ENCODE measurements around the gene GGT7. TPM values are rescaled to one million over a fixed set of nuclear protein-coding genes. Genes with fewer than 3 reads are reported as not detected.

Gene GGT7
- total RNA-seq, 1 experiment from 2014 or later = 27.7 TPM

GRCh38 chr20:34883809-34884208, 11.2 kb upstream of the GGT7 start:
- TF ChIP-seq, protein P1, sequence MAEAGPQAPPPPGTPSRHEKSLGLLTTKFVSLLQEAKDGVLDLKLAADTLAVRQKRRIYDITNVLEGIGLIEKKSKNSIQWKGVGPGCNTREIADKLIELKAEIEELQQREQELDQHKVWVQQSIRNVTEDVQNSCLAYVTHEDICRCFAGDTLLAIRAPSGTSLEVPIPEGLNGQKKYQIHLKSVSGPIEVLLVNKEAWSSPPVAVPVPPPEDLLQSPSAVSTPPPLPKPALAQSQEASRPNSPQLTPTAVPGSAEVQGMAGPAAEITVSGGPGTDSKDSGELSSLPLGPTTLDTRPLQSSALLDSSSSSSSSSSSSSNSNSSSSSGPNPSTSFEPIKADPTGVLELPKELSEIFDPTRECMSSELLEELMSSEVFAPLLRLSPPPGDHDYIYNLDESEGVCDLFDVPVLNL (CRISPR knock-in tag; IDR thresholded peaks at IDR 0.05; ENCODE audit: borderline replicate concordance, low read depth) = no peak
- TF ChIP-seq, protein P2, sequence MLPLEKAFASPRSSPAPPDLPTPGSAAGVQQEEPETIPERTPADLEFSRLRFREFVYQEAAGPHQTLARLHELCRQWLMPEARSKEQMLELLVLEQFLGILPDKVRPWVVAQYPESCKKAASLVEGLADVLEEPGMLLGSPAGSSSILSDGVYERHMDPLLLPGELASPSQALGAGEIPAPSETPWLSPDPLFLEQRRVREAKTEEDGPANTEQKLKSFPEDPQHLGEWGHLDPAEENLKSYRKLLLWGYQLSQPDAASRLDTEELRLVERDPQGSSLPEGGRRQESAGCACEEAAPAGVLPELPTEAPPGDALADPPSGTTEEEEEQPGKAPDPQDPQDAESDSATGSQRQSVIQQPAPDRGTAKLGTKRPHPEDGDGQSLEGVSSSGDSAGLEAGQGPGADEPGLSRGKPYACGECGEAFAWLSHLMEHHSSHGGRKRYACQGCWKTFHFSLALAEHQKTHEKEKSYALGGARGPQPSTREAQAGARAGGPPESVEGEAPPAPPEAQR (CRISPR knock-in tag; IDR thresholded peaks at IDR 0.05) = no peak
- TF ChIP-seq FOXP1 (CRISPR knock-in tag; IDR thresholded peaks at IDR 0.05; ENCODE audit: borderline replicate concordance) (no peak), ZNF317 (CRISPR knock-in tag; IDR thresholded peaks at IDR 0.05; ENCODE audit: borderline replicate concordance, low read depth) (no peak), MYBL2 (CRISPR knock-in tag; IDR thresholded peaks at IDR 0.05) (no peak), ZBTB21 (CRISPR knock-in tag; IDR thresholded peaks at IDR 0.05; ENCODE audit: borderline replicate concordance) (no peak), GABPB1 (CRISPR knock-in tag; IDR thresholded peaks at IDR 0.05) (no peak), TCF7 (CRISPR knock-in tag; IDR thresholded peaks at IDR 0.05; ENCODE audit: low read depth) (no peak), SMAD4 (CRISPR knock-in tag; IDR thresholded peaks at IDR 0.05) (no peak), SMAD3 (CRISPR knock-in tag; IDR thresholded peaks at IDR 0.05; ENCODE audit: borderline replicate concordance) (no peak), ATF6 (CRISPR knock-in tag; IDR thresholded peaks at IDR 0.05) (no peak), NR1H2 (CRISPR knock-in tag; IDR thresholded peaks at IDR 0.05) (no peak), ZNF532 (CRISPR knock-in tag; IDR thresholded peaks at IDR 0.05; ENCODE audit: borderline replicate concordance) (no peak), CREM (CRISPR knock-in tag; IDR thresholded peaks at IDR 0.05) (no peak)
- TF ChIP-seq, protein P3, sequence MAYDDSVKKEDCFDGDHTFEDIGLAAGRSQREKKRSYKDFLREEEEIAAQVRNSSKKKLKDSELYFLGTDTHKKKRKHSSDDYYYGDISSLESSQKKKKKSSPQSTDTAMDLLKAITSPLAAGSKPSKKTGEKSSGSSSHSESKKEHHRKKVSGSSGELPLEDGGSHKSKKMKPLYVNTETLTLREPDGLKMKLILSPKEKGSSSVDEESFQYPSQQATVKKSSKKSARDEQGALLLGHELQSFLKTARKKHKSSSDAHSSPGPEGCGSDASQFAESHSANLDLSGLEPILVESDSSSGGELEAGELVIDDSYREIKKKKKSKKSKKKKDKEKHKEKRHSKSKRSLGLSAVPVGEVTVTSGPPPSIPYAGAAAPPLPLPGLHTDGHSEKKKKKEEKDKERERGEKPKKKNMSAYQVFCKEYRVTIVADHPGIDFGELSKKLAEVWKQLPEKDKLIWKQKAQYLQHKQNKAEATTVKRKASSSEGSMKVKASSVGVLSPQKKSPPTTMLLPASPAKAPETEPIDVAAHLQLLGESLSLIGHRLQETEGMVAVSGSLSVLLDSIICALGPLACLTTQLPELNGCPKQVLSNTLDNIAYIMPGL (CRISPR knock-in tag; IDR thresholded peaks at IDR 0.05) = no peak
- TF ChIP-seq, protein P4, sequence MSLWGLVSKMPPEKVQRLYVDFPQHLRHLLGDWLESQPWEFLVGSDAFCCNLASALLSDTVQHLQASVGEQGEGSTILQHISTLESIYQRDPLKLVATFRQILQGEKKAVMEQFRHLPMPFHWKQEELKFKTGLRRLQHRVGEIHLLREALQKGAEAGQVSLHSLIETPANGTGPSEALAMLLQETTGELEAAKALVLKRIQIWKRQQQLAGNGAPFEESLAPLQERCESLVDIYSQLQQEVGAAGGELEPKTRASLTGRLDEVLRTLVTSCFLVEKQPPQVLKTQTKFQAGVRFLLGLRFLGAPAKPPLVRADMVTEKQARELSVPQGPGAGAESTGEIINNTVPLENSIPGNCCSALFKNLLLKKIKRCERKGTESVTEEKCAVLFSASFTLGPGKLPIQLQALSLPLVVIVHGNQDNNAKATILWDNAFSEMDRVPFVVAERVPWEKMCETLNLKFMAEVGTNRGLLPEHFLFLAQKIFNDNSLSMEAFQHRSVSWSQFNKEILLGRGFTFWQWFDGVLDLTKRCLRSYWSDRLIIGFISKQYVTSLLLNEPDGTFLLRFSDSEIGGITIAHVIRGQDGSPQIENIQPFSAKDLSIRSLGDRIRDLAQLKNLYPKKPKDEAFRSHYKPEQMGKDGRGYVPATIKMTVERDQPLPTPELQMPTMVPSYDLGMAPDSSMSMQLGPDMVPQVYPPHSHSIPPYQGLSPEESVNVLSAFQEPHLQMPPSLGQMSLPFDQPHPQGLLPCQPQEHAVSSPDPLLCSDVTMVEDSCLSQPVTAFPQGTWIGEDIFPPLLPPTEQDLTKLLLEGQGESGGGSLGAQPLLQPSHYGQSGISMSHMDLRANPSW (CRISPR knock-in tag; conservative IDR thresholded peaks at IDR 0.05; ENCODE audit: low read depth) = no peak
- H3K27me3 Mint-ChIP-seq (ENCODE audit: low read depth) = no peaks in the 10 kb centered on the region
- H3K27ac Mint-ChIP-seq = no peak overlapping the region
- ATAC-seq (no peak), DNase-seq (ENCODE audit: low spot score) (no peak)
- no peak overlapping the region for H3K4me3 Mint-ChIP-seq
- POLR2A ChIA-PET = no interaction called here
- no peaks in the 10 kb centered on the region for H3K9me3 Mint-ChIP-seq
- H3K36me3 Mint-ChIP-seq = peaks cover 17% of the 10 kb centered on the region; the same call in 1 of the 2 replicates
- CTCF ChIA-PET = no interaction called here
- H3K4me1 Mint-ChIP-seq = peaks cover 5% of the 10 kb centered on the region; the same call in 1 of the 2 replicates
